HG03060 (cell line): ENCODE measurements around the gene HAGH.
"Not testable (repeated sequence)": the region's sequence is repeated elsewhere in the genome, so short reads cannot be mapped to it uniquely, and the experiment has no call there.

Experiments
- ATAC-seq: cut with Tn5 transposase; IDR thresholded peaks from one replicate; pipeline ENCODE4 v1.9.1; 2021; ENCODE audit warnings: low read depth, moderate number of reproducible peaks; ENCODE audit not compliant: unreplicated experiment

The HAGH gene

GRCh38 chr16:1826691-1827573 lies at the start of gene HAGH, which contains the start of gene FAHD1:
HAGH (minus strand) TSS chr16:1826825; CDS start chr16:1826787, 38 bp downstream.
FAHD1 (plus strand) TSS chr16:1827206; CDS start chr16:1827239, 33 bp downstream.
- ATAC-seq: peak; percentile 62

- ATAC-seq: not testable (repeated sequence)
Measured at GRCh38 chr16:1876066-1876465, 49.4 kb upstream of the HAGH start.

GRCh38 chr16:1874854-1875253 lies 48.2 kb upstream of the HAGH start:
- ATAC-seq: no peak

GRCh38 chr16:1871974-1872635 lies 45.5 kb upstream of the HAGH start, which contains the start of gene MEIOB:
MEIOB (minus strand) TSS chr16:1872164; CDS start chr16:1868175, 3,989 bp downstream.
- ATAC-seq: no peak

GRCh38 chr16:1870365-1871082 lies 43.9 kb upstream of the HAGH start:
- no peak for ATAC-seq

GRCh38 chr16:1865902-1866690 lies 39.5 kb upstream of the HAGH start:
- no peak for ATAC-seq

- ATAC-seq: no peak
Measured at GRCh38 chr16:1863681-1864460, 37.2 kb upstream of the HAGH start.

GRCh38 chr16:1862394-1862793 lies 35.8 kb upstream of the HAGH start:
- no peak for ATAC-seq

- ATAC-seq: no peak
Measured at GRCh38 chr16:1861730-1862129, 35.1 kb upstream of the HAGH start.

- ATAC-seq: no peak
Measured at GRCh38 chr16:1859650-1860049, 33.0 kb upstream of the HAGH start.

- no peak for ATAC-seq
Measured at GRCh38 chr16:1858189-1858865, 31.7 kb upstream of the HAGH start.

- ATAC-seq: no peak
Measured at GRCh38 chr16:1857433-1858097, 30.9 kb upstream of the HAGH start.

- no peak for ATAC-seq
Measured at GRCh38 chr16:1851793-1852192, 25.2 kb upstream of the HAGH start.

GRCh38 chr16:1850981-1851380 lies 24.4 kb upstream of the HAGH start:
- no peak for ATAC-seq

GRCh38 chr16:1846416-1846815 lies 19.8 kb upstream of the HAGH start:
- ATAC-seq: no peak

GRCh38 chr16:1845985-1846384 lies 19.4 kb upstream of the HAGH start:
- no peak for ATAC-seq

- no peak for ATAC-seq
Measured at GRCh38 chr16:1839554-1839953, 12.9 kb upstream of the HAGH start.

GRCh38 chr16:1834096-1834495 lies 7.5 kb upstream of the HAGH start:
- ATAC-seq: no peak
